ENCODE measurements around the gene KISS1R. TPM values are rescaled to one million over a fixed set of nuclear protein-coding genes. Genes with fewer than 3 reads are reported as not detected.

KISS1R gene
- total RNA-seq, 2 experiments from 2014 or later: 1.5 to 1.6 TPM

DNA sequence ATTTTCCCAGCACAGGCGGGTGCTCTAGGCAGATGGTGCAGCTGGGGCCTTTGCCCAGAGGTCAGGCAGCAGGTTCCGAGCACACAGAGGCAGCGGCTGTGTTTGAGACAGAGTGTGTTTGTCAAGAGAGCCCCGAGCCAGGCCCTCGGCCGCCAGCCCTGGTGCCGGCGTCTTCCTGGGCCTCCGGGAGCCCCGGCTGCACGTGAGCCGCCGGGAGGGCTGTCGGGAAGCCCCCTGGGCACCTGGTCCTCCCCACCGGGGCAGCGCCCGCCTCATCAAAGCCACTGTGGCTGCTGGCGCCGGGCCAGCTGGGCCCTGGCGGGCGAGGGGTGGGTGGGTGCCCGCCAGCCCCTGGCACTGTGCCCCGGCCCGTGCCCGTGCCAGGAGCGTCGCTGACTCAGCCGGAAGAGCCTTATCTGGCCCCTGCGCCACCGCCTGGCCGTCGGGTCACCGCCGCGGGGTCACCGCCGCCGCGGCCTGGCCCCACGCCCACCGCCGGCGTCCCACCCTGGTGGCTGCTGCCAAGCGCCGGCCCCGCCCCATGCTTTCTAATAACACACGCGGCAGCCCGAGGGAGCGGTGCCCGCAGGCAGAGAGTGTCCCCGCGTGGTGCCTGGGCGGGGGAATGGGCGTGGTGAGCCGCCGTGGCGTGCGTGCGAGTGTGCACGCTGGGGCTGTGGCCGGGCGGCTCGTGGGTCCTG is 23.6 kb downstream of the KISS1R start:
- peaks cover 0 to 17% of the 10 kb centered on the region in 2 experiments for H3K9me3 ChIP-seq (ENCODE audit: control insufficient read depth in 1 of 2, insufficient read depth in 1 of 2, low read length in 2 of 2)
- peaks cover 42% of the 10 kb centered on the region for H3K4me1 ChIP-seq (ENCODE audit: insufficient read depth, low read length)
- H3K27ac Mint-ChIP-seq: peak overlapping the region; percentile 74
- no peaks in the 10 kb centered on the region for H3K36me3 Mint-ChIP-seq (ENCODE audit: low read depth)
- peak overlapping the region; percentile 52 for H3K4me3 ChIP-seq (ENCODE audit: low read length)
- H3K4me3 Mint-ChIP-seq: peak overlapping the region; percentile 78
- intact Hi-C loops (cut with DNase I, micrococcal nuclease): no loop called here
- no peak for TF ChIP-seq CTCF (IDR thresholded peaks at IDR 0.05)
- ChIA-PET CTCF (no interaction called here), POLR2A (interaction anchor here (1.0 to 1.7 kb wide), 2 partner anchors 48 to 328 kb away, joined by 3 read pairs; partner anchors contain the start of genes CIRBP, MED16 and RNU6-9)
- peak; percentile 46 to 94 (median 66) for DNase-seq
- no peak overlapping the region for H3K27ac ChIP-seq (ENCODE audit: low read depth in 1 of 2, low read length in 2 of 2)
- peak; percentile 79 for ATAC-seq (ENCODE audit: poor library complexity)
- H3K9me3 Mint-ChIP-seq: no peaks in the 10 kb centered on the region
- no peaks in the 10 kb centered on the region for H3K27me3 ChIP-seq (ENCODE audit: control insufficient read depth in 1 of 2, insufficient read depth in 2 of 2, low read length in 2 of 2)
- no peaks in the 10 kb centered on the region for H3K36me3 ChIP-seq (ENCODE audit: insufficient read depth, low read length)
- peaks cover 30% of the 10 kb centered on the region for H3K4me1 Mint-ChIP-seq (ENCODE audit: low read depth)
- no peaks in the 10 kb centered on the region for H3K27me3 Mint-ChIP-seq

GRCh38 chr19:941292-942132 is 24.4 kb downstream of the KISS1R start:
- Mint-ChIP-seq H3K9me3 (no peaks in the 10 kb centered on the region), H3K4me1 (ENCODE audit: low read depth) (peaks cover 30% of the 10 kb centered on the region), H3K27me3 (no peaks in the 10 kb centered on the region), H3K4me3 (peak overlapping the region; percentile 76), H3K36me3 (ENCODE audit: low read depth) (no peaks in the 10 kb centered on the region), H3K27ac (no peak overlapping the region)
- Histone ChIP-seq H3K9me3 (ENCODE audit: control insufficient read depth in 1 of 2, insufficient read depth in 1 of 2, low read length in 2 of 2) (peaks cover 0 to 17% of the 10 kb centered on the region in 2 experiments), H3K4me1 (ENCODE audit: insufficient read depth, low read length) (peaks cover 42% of the 10 kb centered on the region), H3K27me3 (ENCODE audit: control insufficient read depth in 1 of 2, insufficient read depth in 2 of 2, low read length in 2 of 2) (no peaks in the 10 kb centered on the region), H3K4me3 (ENCODE audit: low read length) (peak overlapping the region; percentile 52), H3K36me3 (ENCODE audit: insufficient read depth, low read length) (no peaks in the 10 kb centered on the region), H3K27ac (ENCODE audit: low read depth in 1 of 2, low read length in 2 of 2) (no peak overlapping the region)
- ChIA-PET POLR2A (interaction anchor here (1.0 to 1.7 kb wide), 2 partner anchors 49 to 328 kb away, joined by 3 read pairs; partner anchors contain the start of genes CIRBP, MED16 and RNU6-9), CTCF (no interaction called here)
- intact Hi-C loops (cut with DNase I, micrococcal nuclease): no loop called here
- ATAC-seq (ENCODE audit: poor library complexity) (peak; percentile 11), DNase-seq (no peak)
- no peak for TF ChIP-seq CTCF (IDR thresholded peaks at IDR 0.05)

DNA sequence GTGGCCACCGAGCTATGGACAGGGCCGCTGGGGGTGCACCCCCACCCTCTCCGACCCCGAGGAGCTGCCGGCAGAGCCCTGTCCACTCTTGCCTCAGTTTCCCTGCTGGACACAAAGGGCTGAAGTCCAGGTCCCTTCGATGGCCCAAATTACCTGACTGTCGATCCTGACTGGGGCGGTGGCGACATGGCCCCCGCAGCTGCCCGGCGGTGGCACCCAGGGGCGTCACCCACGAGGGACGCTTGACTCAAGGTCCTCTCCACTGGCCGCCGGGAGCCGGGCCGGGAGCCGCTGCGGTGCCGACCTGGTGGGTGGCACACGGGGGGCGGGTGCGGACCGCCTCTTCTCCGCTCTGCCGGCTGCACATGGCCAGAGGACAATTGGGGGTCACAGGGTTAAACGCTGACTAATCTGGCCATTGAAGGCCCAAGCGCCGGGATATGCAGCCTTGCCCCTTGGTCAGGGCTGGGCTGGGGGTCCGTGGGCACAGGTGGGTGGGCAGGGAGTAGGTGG is 25.1 kb downstream of the KISS1R start:
- no peaks in the 10 kb centered on the region for H3K27me3 ChIP-seq (ENCODE audit: control insufficient read depth in 1 of 2, insufficient read depth in 2 of 2, low read length in 2 of 2)
- Mint-ChIP-seq H3K4me1 (ENCODE audit: low read depth) (peaks cover 29% of the 10 kb centered on the region), H3K27ac (no peak overlapping the region), H3K27me3 (no peaks in the 10 kb centered on the region), H3K9me3 (no peaks in the 10 kb centered on the region), H3K4me3 (no peak overlapping the region), H3K36me3 (ENCODE audit: low read depth) (no peaks in the 10 kb centered on the region)
- ChIA-PET CTCF (no interaction called here), POLR2A (no interaction called here)
- H3K27ac ChIP-seq (ENCODE audit: low read depth in 1 of 2, low read length in 2 of 2): no peak overlapping the region
- H3K36me3 ChIP-seq (ENCODE audit: insufficient read depth, low read length): no peaks in the 10 kb centered on the region
- H3K4me3 ChIP-seq (ENCODE audit: low read length): no peak overlapping the region
- peaks cover 40% of the 10 kb centered on the region for H3K4me1 ChIP-seq (ENCODE audit: insufficient read depth, low read length)
- peaks cover 0 to 13% of the 10 kb centered on the region in 2 experiments for H3K9me3 ChIP-seq (ENCODE audit: control insufficient read depth in 1 of 2, insufficient read depth in 1 of 2, low read length in 2 of 2)
- intact Hi-C loops (cut with DNase I, micrococcal nuclease): no loop called here
- TF ChIP-seq CTCF (IDR thresholded peaks at IDR 0.05): no peak
- DNase-seq: no peak
- no peak for ATAC-seq (ENCODE audit: poor library complexity)
